Activated T-cell treated with anti-CD3 and anti-CD28 coated beads, Interleukin-2, amount 50 U/mL, for 72 hours (primary cell): ENCODE data around the gene DAPL1. TPM values are rescaled to one million over a fixed set of nuclear protein-coding genes. Genes with fewer than 3 reads are reported as not detected.

Experiments used
- ATAC-seq, 2 donors: fragments of 150-1000 bp; cut with Tn5 transposase; replicated peaks in 1 of 2; 2 replicates each; pipeline ENCODE4 v1.10.0; 2021; ENCODE audit warnings: moderate library complexity in 2 of 2, mild to moderate bottlenecking in 1 of 2
- DNase-seq, 2 donors: peaks; one replicate each; pipeline ENCODE4 v3.0.0; 2021 to 2022; ENCODE audit warnings: mixed read lengths in 1 of 2
- H3K27ac Mint-ChIP-seq: one replicate; pipeline ENCODE4 v1.8.0; 2022; ENCODE audit warnings: mild to moderate bottlenecking, moderate library complexity, mixed read lengths
- H3K27me3 Mint-ChIP-seq: one replicate; pipeline ENCODE4 v1.8.0; 2022; ENCODE audit warnings: low read depth, mixed read lengths
- H3K36me3 Mint-ChIP-seq, 2 donors: one replicate each; pipeline ENCODE4 v1.8.0; 2022; ENCODE audit warnings: mixed read lengths in 2 of 2, mild to moderate bottlenecking in 1 of 2; ENCODE audit not compliant: insufficient read depth in 2 of 2
- H3K4me1 Mint-ChIP-seq: one replicate; pipeline ENCODE4 v1.8.0; 2022; ENCODE audit warnings: low read depth, mixed read lengths
- H3K4me3 Mint-ChIP-seq, 2 donors: one replicate each; pipeline ENCODE4 v1.8.0; 2022; ENCODE audit warnings: mild to moderate bottlenecking in 2 of 2, mixed read lengths in 2 of 2, moderate library complexity in 2 of 2
- H3K9me3 Mint-ChIP-seq, 2 donors: one replicate each; pipeline ENCODE4 v1.8.0; 2022; ENCODE audit warnings: mixed read lengths in 2 of 2
- total RNA-seq, 2 donors: library from RNA; stranded (reverse); gene quantifications; one replicate each; pipeline ENCODE4 v1.2.3, GENCODE V29; 2022

DAPL1 gene
- total RNA-seq, 2 donors from 2014 or later = not detected

DNA sequence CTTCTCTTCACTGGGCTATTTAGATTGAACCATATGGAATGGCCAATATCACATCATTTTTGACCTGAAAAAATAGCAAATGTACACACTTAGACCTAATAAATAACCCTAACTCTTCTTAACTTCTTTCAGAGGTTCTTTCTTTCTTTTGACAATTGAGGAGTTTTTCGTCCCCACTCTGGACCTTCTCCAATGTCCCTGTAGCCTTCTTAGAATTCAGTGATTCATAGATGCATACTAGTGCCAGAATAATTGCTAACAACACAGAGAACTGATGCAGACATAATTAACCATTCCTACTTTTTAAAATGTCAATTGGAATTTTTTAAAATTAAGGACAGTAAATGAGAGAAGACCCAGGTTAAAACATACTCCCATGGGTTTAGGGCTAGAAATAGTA is 20.0 kb downstream of the DAPL1 start:
- no peaks in the 10 kb centered on the region for H3K36me3 Mint-ChIP-seq
- H3K4me1 Mint-ChIP-seq = no peaks in the 10 kb centered on the region
- no peak overlapping the region for H3K27ac Mint-ChIP-seq
- peaks cover 23% of the 10 kb centered on the region for H3K27me3 Mint-ChIP-seq
- H3K9me3 Mint-ChIP-seq = no peaks in the 10 kb centered on the region
- H3K4me3 Mint-ChIP-seq = no peak overlapping the region
- ATAC-seq (no peak), DNase-seq (no peak)

GRCh38 chr2:158815658-158816057 is 20.5 kb downstream of the DAPL1 start:
- no peak overlapping the region for H3K27ac Mint-ChIP-seq
- no peak for ATAC-seq
- peaks cover 20% of the 10 kb centered on the region for H3K27me3 Mint-ChIP-seq
- no peaks in the 10 kb centered on the region for H3K36me3 Mint-ChIP-seq
- H3K9me3 Mint-ChIP-seq = no peaks in the 10 kb centered on the region
- H3K4me3 Mint-ChIP-seq = no peak overlapping the region
- H3K4me1 Mint-ChIP-seq = no peaks in the 10 kb centered on the region
- no peak for DNase-seq

DNA sequence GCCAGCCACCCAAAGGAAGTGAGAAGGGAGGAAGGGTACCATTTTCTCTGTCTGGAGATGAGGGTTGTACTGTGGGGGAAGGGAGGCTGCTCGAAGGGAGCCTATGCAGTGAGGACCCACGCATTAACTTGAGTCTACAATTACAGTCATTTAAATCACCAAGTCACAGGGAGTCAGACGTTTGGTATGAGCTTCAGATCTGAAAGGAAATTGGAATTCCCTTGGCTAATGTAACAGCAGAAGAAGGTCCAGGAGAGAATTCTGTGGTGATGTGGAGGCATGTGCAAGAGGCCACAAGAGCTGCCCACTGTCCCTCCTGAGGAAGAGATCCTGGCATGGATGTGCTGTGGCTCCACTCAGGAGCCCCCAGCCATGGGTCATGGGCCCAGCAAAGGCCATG is 22.5 kb downstream of the DAPL1 start:
- H3K27ac Mint-ChIP-seq = no peak overlapping the region
- no peaks in the 10 kb centered on the region for H3K4me1 Mint-ChIP-seq
- H3K36me3 Mint-ChIP-seq = no peaks in the 10 kb centered on the region
- peaks cover 14% of the 10 kb centered on the region for H3K27me3 Mint-ChIP-seq
- H3K9me3 Mint-ChIP-seq = no peaks in the 10 kb centered on the region
- no peak overlapping the region for H3K4me3 Mint-ChIP-seq
- no peak for ATAC-seq
- DNase-seq = no peak

DNA sequence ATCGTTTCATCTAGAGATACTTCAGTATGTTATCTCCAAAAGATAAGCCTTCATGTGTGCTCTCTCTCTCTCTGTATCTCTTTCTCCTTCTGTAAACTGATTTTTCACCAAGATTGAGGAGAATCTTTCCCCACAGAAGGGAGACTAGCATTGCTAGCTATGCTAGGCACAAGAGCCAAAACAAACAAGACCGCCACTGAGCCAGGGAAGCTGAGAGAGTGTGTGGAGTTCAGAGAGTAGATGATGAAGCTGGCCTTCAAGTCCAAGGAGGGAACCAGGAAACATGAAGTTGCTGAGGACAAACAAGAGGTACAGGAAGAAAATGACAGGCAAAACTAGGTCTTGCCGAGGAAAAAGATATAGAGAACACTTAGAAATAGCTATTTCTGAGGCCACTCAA is 23.4 kb downstream of the DAPL1 start:
- ATAC-seq = no peak
- Mint-ChIP-seq H3K27ac (no peak overlapping the region), H3K4me1 (no peaks in the 10 kb centered on the region), H3K36me3 (no peaks in the 10 kb centered on the region), H3K9me3 (no peaks in the 10 kb centered on the region), H3K4me3 (no peak overlapping the region), H3K27me3 (peaks cover 7% of the 10 kb centered on the region)
- DNase-seq = no peak

DNA sequence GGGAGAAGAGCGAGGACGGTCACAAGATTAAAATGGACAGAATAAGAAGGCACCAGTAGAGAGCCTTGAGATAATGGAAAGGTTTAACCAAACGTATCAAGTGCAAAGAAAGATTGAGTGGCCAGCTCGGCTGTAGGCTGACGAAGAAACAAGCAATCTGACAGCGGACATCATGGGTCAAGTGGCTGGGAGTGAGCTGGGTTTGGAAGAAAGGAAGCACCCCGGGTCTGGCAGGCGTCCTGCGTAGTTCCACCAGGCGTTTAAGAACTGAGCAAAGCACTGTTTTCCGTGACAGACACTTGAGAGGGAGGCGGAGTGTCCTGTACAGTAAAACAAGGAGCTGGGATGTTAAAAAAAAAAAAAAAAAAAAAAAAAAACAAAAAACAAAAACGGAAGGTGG is 27.1 kb downstream of the DAPL1 start:
- Mint-ChIP-seq H3K36me3 (no peaks in the 10 kb centered on the region), H3K4me1 (no peaks in the 10 kb centered on the region), H3K27me3 (no peaks in the 10 kb centered on the region), H3K9me3 (no peaks in the 10 kb centered on the region), H3K4me3 (no peak overlapping the region), H3K27ac (no peak overlapping the region)
- ATAC-seq = no peak
- no peak for DNase-seq

- H3K27me3 Mint-ChIP-seq = no peaks in the 10 kb centered on the region
- no peaks in the 10 kb centered on the region for H3K36me3 Mint-ChIP-seq
- H3K9me3 Mint-ChIP-seq = no peaks in the 10 kb centered on the region
- ATAC-seq = no peak
- DNase-seq = no peak
- H3K4me1 Mint-ChIP-seq = no peaks in the 10 kb centered on the region
- H3K4me3 Mint-ChIP-seq = no peak overlapping the region
- H3K27ac Mint-ChIP-seq = no peak overlapping the region
Observed at GRCh38 chr2:158823486-158824237, 28.5 kb downstream of the DAPL1 start.

DNA sequence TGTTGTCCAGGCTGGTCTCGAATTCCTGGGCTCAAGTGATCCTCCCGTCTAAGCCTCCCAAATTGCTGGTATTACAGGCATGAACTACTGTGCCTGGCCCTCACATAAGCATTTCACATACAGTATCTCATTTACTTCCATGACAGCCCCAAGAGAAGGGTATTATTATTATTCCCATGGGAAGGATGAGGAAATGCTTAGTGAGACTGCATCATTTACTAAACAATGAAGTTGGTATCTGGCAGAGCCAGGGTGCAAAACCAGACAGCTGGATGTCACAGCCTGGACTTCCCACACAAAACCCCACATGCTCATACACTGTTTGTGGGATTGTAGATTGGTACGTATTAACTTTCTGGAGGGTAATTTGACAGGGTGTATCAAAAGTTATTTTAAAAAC is 29.9 kb downstream of the DAPL1 start:
- no peaks in the 10 kb centered on the region for H3K36me3 Mint-ChIP-seq
- no peaks in the 10 kb centered on the region for H3K4me1 Mint-ChIP-seq
- H3K4me3 Mint-ChIP-seq = no peak overlapping the region
- ATAC-seq (no peak), DNase-seq (no peak)
- H3K9me3 Mint-ChIP-seq = no peaks in the 10 kb centered on the region
- H3K27me3 Mint-ChIP-seq = no peaks in the 10 kb centered on the region
- H3K27ac Mint-ChIP-seq = no peak overlapping the region

GRCh38 chr2:158826965-158827364 is 31.8 kb downstream of the DAPL1 start:
- H3K4me3 Mint-ChIP-seq = no peak overlapping the region
- H3K27me3 Mint-ChIP-seq = no peaks in the 10 kb centered on the region
- ATAC-seq (no peak), DNase-seq (no peak)
- H3K27ac Mint-ChIP-seq = no peak overlapping the region
- no peaks in the 10 kb centered on the region for H3K4me1 Mint-ChIP-seq
- H3K9me3 Mint-ChIP-seq = peaks cover 0 to 1% of the 10 kb centered on the region in 2 donors
- no peaks in the 10 kb centered on the region for H3K36me3 Mint-ChIP-seq

GRCh38 chr2:158828378-158829164 is 33.5 kb downstream of the DAPL1 start:
- ATAC-seq (no peak), DNase-seq (no peak)
- H3K36me3 Mint-ChIP-seq = no peaks in the 10 kb centered on the region
- H3K9me3 Mint-ChIP-seq = peaks cover 0 to 1% of the 10 kb centered on the region in 2 donors
- H3K27me3 Mint-ChIP-seq = no peaks in the 10 kb centered on the region
- no peaks in the 10 kb centered on the region for H3K4me1 Mint-ChIP-seq
- no peak overlapping the region for H3K27ac Mint-ChIP-seq
- no peak overlapping the region for H3K4me3 Mint-ChIP-seq

GRCh38 chr2:158829167-158829566 is 34.0 kb downstream of the DAPL1 start:
- Mint-ChIP-seq H3K36me3 (no peaks in the 10 kb centered on the region), H3K4me1 (no peaks in the 10 kb centered on the region), H3K27ac (no peak overlapping the region), H3K9me3 (peaks cover 0 to 1% of the 10 kb centered on the region in 2 donors), H3K27me3 (no peaks in the 10 kb centered on the region), H3K4me3 (no peak overlapping the region)
- ATAC-seq (no peak), DNase-seq (no peak)

DNA sequence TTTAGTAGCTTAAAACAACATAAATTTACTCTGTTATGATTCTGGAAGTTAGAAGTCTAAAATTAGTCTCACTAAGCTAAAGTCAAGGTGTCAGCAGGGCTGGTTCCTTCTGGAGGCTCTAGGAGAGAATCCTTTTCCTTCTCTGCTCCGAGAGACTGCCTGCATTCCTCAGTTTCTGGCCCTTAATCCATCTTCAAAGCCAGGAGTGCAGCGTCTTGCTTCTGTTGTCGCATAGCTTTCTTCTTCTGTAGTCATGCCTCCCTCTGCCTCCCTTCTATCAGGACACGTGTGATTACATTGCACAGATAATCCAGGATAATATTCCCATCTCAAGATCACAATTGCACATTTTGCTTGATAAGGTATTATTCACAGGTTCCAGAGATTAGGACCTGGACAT is 35.1 kb downstream of the DAPL1 start:
- Mint-ChIP-seq H3K27ac (no peak overlapping the region), H3K4me1 (no peaks in the 10 kb centered on the region), H3K36me3 (no peaks in the 10 kb centered on the region), H3K27me3 (no peaks in the 10 kb centered on the region), H3K9me3 (peaks cover 0 to 1% of the 10 kb centered on the region in 2 donors), H3K4me3 (no peak overlapping the region)
- DNase-seq = no peak
- no peak for ATAC-seq

DNA sequence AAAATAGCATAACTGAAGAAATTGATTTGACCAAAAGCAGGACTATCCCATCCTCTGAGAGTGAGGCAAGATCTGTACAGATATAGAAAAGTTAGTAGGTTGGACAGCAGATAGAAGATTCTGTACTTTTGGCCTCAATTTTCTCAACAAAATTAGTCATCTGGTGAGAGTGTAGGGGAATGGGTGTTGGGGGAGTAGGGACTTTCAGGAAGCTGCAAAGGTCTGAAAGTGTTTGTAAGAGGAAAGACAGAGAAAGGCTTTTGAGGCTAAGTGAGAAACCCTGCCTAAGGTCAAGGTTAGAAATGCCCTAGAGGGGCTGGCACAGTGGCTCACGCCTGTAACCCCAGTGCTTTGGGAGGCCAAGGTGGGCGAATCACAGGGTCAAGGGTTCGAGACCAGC is 40.3 kb downstream of the DAPL1 start:
- Mint-ChIP-seq H3K4me1 (no peaks in the 10 kb centered on the region), H3K27me3 (no peaks in the 10 kb centered on the region), H3K9me3 (peaks cover 0 to 1% of the 10 kb centered on the region in 2 donors), H3K4me3 (no peak overlapping the region), H3K27ac (no peak overlapping the region), H3K36me3 (no peaks in the 10 kb centered on the region)
- ATAC-seq = no peak
- no peak for DNase-seq

DNA sequence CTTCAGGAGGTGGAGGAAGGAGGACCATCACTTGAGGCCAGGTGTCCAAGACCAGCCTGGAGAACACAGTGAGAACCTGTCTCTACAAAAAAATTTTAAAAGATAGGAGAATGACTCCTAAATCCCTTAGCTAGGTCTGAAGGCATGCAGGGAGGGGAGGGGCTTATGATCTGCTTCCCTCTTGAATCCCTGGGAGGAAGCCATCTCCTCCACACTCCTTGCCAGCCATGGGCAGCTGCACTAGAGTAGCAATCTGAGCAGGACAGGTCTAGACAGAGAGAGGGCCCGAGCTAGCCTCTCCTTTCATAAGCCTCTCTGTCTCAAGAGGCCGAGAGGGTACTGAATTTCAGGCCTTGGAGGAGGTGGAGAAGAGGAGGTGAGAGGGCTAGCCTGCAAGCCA is 42.5 kb downstream of the DAPL1 start:
- ATAC-seq (no peak), DNase-seq (no peak)
- Mint-ChIP-seq H3K4me1 (no peaks in the 10 kb centered on the region), H3K36me3 (no peaks in the 10 kb centered on the region), H3K9me3 (no peaks in the 10 kb centered on the region), H3K27me3 (no peaks in the 10 kb centered on the region), H3K27ac (no peak overlapping the region), H3K4me3 (no peak overlapping the region)

- no peak for DNase-seq
- no peak overlapping the region for H3K27ac Mint-ChIP-seq
- no peaks in the 10 kb centered on the region for H3K36me3 Mint-ChIP-seq
- no peaks in the 10 kb centered on the region for H3K9me3 Mint-ChIP-seq
- H3K4me3 Mint-ChIP-seq = no peak overlapping the region
- H3K4me1 Mint-ChIP-seq = no peaks in the 10 kb centered on the region
- no peak for ATAC-seq
- H3K27me3 Mint-ChIP-seq = no peaks in the 10 kb centered on the region
Observed at GRCh38 chr2:158841850-158842249, 46.7 kb downstream of the DAPL1 start.
